Lung (tissue), 12 donors: ENCODE measurements around the gene SIAH1. TPM values are rescaled to one million over a fixed set of nuclear protein-coding genes. Genes with fewer than 3 reads are reported as not detected.
A peak's percentile ranks its signal among the peaks of the same experiment; 100 is the strongest.

Source experiments
- ATAC-seq: fragments of 200-7000 bp; cut with Tn5 transposase; one replicate; pipeline ENCODE4 v1.9.1; 2020; ENCODE audit warnings: moderate number of reproducible peaks; ENCODE audit not compliant: insufficient read depth, low FRiP score
- DNase-seq, 3 donors: peaks; one replicate each; pipeline ENCODE4 v3.0.0-alpha.2; 2013 to 2017
- H3K27ac ChIP-seq, 2 donors: one replicate each; pipeline ENCODE4 v1.5.1; 2013; ENCODE audit warnings: mild to moderate bottlenecking in 2 of 2, moderate library complexity in 2 of 2, control low read depth in 1 of 2, inconsistent platforms in 1 of 2, low read depth in 1 of 2, low read length in 1 of 2
- H3K27me3 ChIP-seq, 3 donors: one replicate each; pipeline ENCODE4 v1.5.1; 2013; ENCODE audit warnings: low read length in 2 of 3; ENCODE audit not compliant: control insufficient read depth in 3 of 3, insufficient read depth in 3 of 3
- H3K36me3 ChIP-seq, 4 donors: one replicate each; pipeline ENCODE4 v1.5.1; 2013; ENCODE audit warnings: low read length in 4 of 4, mild to moderate bottlenecking in 1 of 4, moderate library complexity in 1 of 4; ENCODE audit not compliant: control insufficient read depth in 4 of 4, insufficient read depth in 4 of 4
- H3K4me1 ChIP-seq, 5 donors: one replicate each; pipeline ENCODE4 v1.5.1; 2013; ENCODE audit warnings: low read length in 5 of 5, mild to moderate bottlenecking in 2 of 5, moderate library complexity in 1 of 5; ENCODE audit not compliant: control insufficient read depth in 5 of 5, insufficient read depth in 5 of 5
- H3K4me3 ChIP-seq: one replicate; pipeline ENCODE4 v1.5.1; 2013; ENCODE audit warnings: mild to moderate bottlenecking, control low read depth, moderate library complexity
- H3K9ac ChIP-seq, 2 donors: one replicate each; pipeline ENCODE4 v1.5.1; 2013; ENCODE audit warnings: low read length in 2 of 2, control low read depth in 1 of 2; ENCODE audit not compliant: insufficient read depth in 1 of 2
- H3K9me3 ChIP-seq, 4 donors: one replicate each; pipeline ENCODE4 v1.5.1; 2013; ENCODE audit warnings: low read length in 3 of 4, mild to moderate bottlenecking in 1 of 4, moderate library complexity in 1 of 4; ENCODE audit not compliant: control insufficient read depth in 4 of 4, insufficient read depth in 3 of 4
- WGBS, 2 donors: extraction: QIAGEN DNeasy Blood & Tissue Kit; methylation state at CpG; one replicate each; pipeline ENCODE4 v1.1.7; 2013; 5-methylcytosine and 5-hydroxymethylcytosine counted together
- polyA plus RNA-seq, 2 donors: library from polyadenylated mRNA; stranded (reverse); fragments of 200-250 nt; gene quantifications; one replicate each; pipeline ENCODE4 v1.2.1, GENCODE V29; 2013
- total RNA-seq, 2 donors: library from RNA; depleted of rRNA in 1 of 2; stranded (reverse); fragments of >200 nt in 1 of 2; gene quantifications; one replicate each; pipeline ENCODE4 v1.2.1, GENCODE V29; 2014 to 2021
- TF ChIP-seq, protein P1 (sequence below): IDR thresholded peaks from 2 replicates; pipeline ENCODE4 v1.5.1; 2012; ENCODE audit warnings: mild to moderate bottlenecking; ENCODE audit errors: control extremely low read depth, extremely low read depth
- donor health status: control.
- donor health status: control.
- donor health status: Bipolar disorder and iron deficiency.
- donor health status: healthy.
- donor health status: DM: yes; HTN: yes; CAD: no.

The SIAH1 gene
- total and polyA plus RNA-seq, 4 donors, result 15.6 to 53.2 (median 19.2) TPM

DNA sequence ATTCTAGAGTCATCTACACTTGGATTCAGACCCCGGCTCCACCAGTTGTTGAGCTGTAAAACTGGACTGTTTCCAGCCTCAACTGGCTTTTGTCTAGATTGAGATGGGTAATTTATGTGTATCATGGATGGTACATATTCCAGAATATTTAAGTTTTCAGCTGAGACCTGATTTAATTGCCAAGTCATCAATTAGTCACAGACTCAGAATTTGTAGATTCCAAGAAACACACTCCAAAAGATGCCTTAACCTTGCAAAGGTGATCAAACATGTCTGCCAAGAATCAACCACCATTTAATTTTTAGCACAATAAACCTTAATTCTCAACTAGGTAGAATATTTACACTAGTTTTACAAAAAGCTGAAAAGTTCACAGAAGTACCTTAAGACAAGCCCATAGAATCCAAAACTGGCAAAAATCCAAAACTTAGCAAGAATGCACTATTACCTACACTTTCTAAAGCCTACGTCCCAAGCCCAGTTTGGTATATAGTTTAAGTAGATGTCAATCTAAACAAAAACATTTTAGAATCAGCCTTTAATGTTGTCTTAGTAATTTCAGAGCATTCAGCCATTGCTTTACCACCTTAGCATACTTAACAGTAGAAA, 17.7 kb downstream of the SIAH1 start:
- Histone ChIP-seq H3K4me3 (no peak overlapping the region), H3K4me1 (peaks cover 14 to 35% (median 22%) of the 10 kb centered on the region in 5 donors), H3K9me3 (no peaks in the 10 kb centered on the region), H3K36me3 (no peaks in the 10 kb centered on the region), H3K9ac (no peak overlapping the region), H3K27ac (no peak overlapping the region), H3K27me3 (no peaks in the 10 kb centered on the region)
- TF ChIP-seq, protein P1, sequence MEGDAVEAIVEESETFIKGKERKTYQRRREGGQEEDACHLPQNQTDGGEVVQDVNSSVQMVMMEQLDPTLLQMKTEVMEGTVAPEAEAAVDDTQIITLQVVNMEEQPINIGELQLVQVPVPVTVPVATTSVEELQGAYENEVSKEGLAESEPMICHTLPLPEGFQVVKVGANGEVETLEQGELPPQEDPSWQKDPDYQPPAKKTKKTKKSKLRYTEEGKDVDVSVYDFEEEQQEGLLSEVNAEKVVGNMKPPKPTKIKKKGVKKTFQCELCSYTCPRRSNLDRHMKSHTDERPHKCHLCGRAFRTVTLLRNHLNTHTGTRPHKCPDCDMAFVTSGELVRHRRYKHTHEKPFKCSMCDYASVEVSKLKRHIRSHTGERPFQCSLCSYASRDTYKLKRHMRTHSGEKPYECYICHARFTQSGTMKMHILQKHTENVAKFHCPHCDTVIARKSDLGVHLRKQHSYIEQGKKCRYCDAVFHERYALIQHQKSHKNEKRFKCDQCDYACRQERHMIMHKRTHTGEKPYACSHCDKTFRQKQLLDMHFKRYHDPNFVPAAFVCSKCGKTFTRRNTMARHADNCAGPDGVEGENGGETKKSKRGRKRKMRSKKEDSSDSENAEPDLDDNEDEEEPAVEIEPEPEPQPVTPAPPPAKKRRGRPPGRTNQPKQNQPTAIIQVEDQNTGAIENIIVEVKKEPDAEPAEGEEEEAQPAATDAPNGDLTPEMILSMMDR, result no peak
- ATAC-seq (no peak), DNase-seq (peak in 1 of 3 donors; percentile 52)
- WGBS, 2 donors, result 55 to 67% methylated on average over 2 of the region's 2 CpGs

DNA sequence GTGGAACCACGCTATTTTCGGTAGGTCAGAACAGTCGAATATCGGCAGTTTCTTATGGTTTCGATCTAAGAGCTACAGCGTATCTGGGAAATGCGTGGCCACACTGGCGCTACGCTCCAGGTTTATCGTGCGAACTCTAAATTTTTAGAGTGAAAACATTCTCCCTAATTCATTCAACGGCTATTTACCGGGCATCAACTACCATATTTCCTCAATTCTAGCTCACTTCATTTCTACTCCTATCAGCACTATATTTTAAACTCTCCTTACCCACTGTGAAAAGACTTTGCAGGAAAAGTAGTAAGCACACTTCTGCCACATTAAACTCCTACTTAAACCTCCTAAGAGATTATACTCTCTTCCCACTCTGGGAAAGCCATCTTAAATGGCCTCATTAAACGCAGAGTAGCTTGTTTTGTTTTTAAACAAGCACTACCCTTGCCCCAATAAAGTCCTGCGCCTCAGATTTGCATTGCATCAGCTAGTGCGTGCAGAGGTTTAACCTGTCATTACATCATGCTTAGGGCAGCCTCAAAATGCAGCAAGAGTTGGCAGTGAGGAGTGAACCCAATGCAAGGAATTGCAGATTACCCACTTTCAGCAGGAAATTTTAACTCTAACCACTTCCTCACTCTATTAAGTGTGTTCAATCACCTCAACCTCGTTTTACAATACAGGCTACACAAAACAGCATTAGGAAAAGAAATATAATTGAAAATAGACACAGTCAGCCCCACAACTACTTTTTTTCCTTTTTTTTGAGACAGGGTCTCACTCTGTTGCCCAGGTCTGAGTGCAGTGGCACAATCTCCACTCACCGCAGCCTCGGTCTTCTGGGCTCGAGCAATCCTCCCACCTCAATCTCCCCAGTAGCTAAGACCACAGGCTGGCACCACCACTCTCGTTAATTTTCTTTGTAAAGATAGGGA, 18.8 kb downstream of the SIAH1 start:
- peaks cover 16 to 31% (median 19%) of the 10 kb centered on the region in 5 donors for H3K4me1 ChIP-seq

DNA sequence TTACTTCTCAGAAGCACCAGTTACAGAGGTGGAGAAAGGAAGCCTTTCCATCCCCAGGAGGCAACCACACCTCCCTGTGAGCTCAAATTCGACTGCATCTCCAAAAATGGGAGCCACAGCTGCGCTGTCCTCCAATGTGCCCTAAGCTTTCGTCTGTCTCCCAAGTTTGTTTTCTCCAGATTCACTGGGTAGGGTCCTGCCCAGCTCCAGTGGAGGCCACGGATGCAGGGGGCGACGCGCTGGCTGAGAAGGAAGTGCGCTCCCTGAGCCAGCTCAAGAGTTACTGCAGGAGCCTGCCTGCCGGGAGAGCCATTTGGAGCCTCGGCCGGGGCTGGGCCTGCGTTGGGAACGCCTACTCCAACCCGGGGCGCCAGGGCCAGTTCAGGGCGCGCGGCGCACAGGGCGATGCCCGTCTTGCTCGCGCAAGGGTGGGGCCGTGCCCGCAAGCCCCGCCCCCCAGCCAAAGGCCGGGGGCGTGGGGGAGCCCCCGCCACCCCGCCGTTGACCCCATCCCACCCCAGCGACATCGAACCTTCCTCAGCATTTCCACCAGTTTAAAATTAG, 19.5 kb downstream of the SIAH1 start:
- peak overlapping the region; percentile 58 for H3K4me3 ChIP-seq
- H3K9me3 ChIP-seq, result no peaks in the 10 kb centered on the region
- DNase-seq, result peak; percentile 83 to 91 (median 88)
- 3 to 8% methylated on average over 17 to 33 of the region's 33 CpGs for WGBS, 2 donors
- peak overlapping the region; percentile 69 for H3K9ac ChIP-seq
- ATAC-seq, result peak; percentile 98
- H3K27me3 ChIP-seq, result no peaks in the 10 kb centered on the region
- peaks cover 12 to 33% (median 15%) of the 10 kb centered on the region in 5 donors for H3K4me1 ChIP-seq
- peak overlapping the region; percentile 78 to 92 for H3K27ac ChIP-seq
- TF ChIP-seq, protein P1, result no peak
- H3K36me3 ChIP-seq, result peaks cover 0 to 11% (median 5%) of the 10 kb centered on the region in 4 donors

More for the DNA sequence above, 18.8 kb downstream of the SIAH1 start:
- TF ChIP-seq, protein P1, result no peak
- Histone ChIP-seq H3K9ac (peak overlapping the region; percentile 69), H3K4me3 (peak overlapping the region; percentile 58), H3K36me3 (peaks cover 0 to 8% (median 4%) of the 10 kb centered on the region in 4 donors), H3K27ac (peak overlapping the region; percentile 78 to 92), H3K27me3 (no peaks in the 10 kb centered on the region), H3K9me3 (no peaks in the 10 kb centered on the region)
- WGBS, 2 donors, result 16% methylated on average over 21 of the region's 21 CpGs
- DNase-seq (peak; percentile 46 to 68 (median 65)), ATAC-seq (peak; percentile 36)
